Adrenal gland (tissue), 12 donors: ENCODE results near the gene MUC16. TPM values are rescaled to one million over a fixed set of nuclear protein-coding genes. Genes with fewer than 3 reads are reported as not detected.
"Not testable (repeated sequence)": the region's sequence is repeated elsewhere in the genome, so short reads cannot be mapped to it uniquely, and the experiment has no call there.

Source experiments
- DNase-seq, 7 donors: peaks; one replicate each; pipeline ENCODE4 v3.0.0-alpha.2; 2019 to 2020
- H3K27ac ChIP-seq, 5 donors: fragments of 200-600 bp; sonication (generic) in 4 of 5; 1 replicate in 3 of 5; 2 replicates in 2 of 5; pipeline versions ENCODE4 v1.5.1 to v1.8.0; 2016 to 2020; ENCODE audit warnings: mild to moderate bottlenecking in 1 of 5
- H3K27me3 ChIP-seq: fragments of 200-600 bp; 2 replicates; pipeline ENCODE4 v1.8.0; 2021
- H3K36me3 ChIP-seq, 2 donors: fragments of 200-600 bp; replicated peaks in 1 of 2; 1 replicate in 1 of 2; 2 replicates in 1 of 2; pipeline versions ENCODE4 v1.5.1 to v1.8.0; 2018 to 2022
- H3K4me1 ChIP-seq, 2 donors: fragments of 200-600 bp; replicated peaks in 1 of 2; 1 replicate in 1 of 2; 2 replicates in 1 of 2; pipeline versions ENCODE4 v1.5.1 to v1.8.0; 2018 to 2021
- H3K4me3 ChIP-seq, 4 donors: fragments of 200-600 bp; sonication (generic) in 3 of 4; one replicate each; pipeline ENCODE4 v1.5.1; 2016 to 2018
- H3K9me3 ChIP-seq, 3 donors: fragments of 200-600 bp; sonication (generic) in 1 of 3; replicated peaks in 1 of 3; 1 replicate in 2 of 3; 2 replicates in 1 of 3; pipeline versions ENCODE4 v1.5.1 to v1.8.0; 2016 to 2021
- POLR2A ChIP-seq, 2 donors: fragments of 450-650 bp; IDR thresholded peaks; one replicate each; pipeline ENCODE4 v1.6.1; 2017; ENCODE audit warnings: antibody characterized with exemption in 2 of 2, mild to moderate bottlenecking in 2 of 2, moderate library complexity in 1 of 2
- WGBS, 4 donors: extraction: QIAGEN DNeasy Blood & Tissue Kit in 2 of 4; methylation state at CpG; one replicate each; pipeline versions ENCODE4 v1.1.5 to v1.1.7; 2013 to 2017; 5-methylcytosine and 5-hydroxymethylcytosine counted together
- intact Hi-C, 2 donors: fragments of 100-400 bp; cut with DNase I; formaldehyde crosslinking; loops; one replicate each; pipeline versions ENCODE4 v1.14.1 to v1.15.0; 2022 to 2023
- polyA plus RNA-seq, 3 donors: library from polyadenylated mRNA; stranded (reverse); fragments of 200-250 nt in 2 of 3; fragments of 350-450 nt in 1 of 3; fragmentation: Illumina TruSeq in 1 of 3; extraction: RNeasy Lipid Tissue Mini Kit (QIAGEN cat#74804) in 1 of 3; gene quantifications; one replicate each; pipeline ENCODE4 v1.2.3, GENCODE V29; 2013 to 2014
- total RNA-seq, 9 donors: library from RNA; depleted of rRNA in 4 of 9; stranded (reverse); fragments of >200 nt in 4 of 9; fragments of 120-200 nt in 1 of 9; fragmentation: NEBNext Ultra II Directional in 1 of 9; extraction: Animal tissue kit (Norgen Biotek cat#: 25700) in 1 of 9; gene quantifications; one replicate each; pipeline versions ENCODE4 v1.1.0 to v1.2.4, GENCODE V29; 2013 to 2023
- TF ChIP-seq, protein P1 (sequence below), 6 experiments: fragments of 450-650 bp in 4 of 6; fragments of 200-600 bp in 2 of 6; sonication (generic) in 1 of 6; IDR thresholded peaks; 1 replicate in 5 of 6; 2 replicates in 1 of 6; pipeline versions ENCODE4 v1.5.1 to v1.8.0; 2016 to 2021; ENCODE audit warnings: antibody characterized with exemption in 6 of 6, mild to moderate bottlenecking in 2 of 6, moderate library complexity in 1 of 6
- donor health status: healthy with polysubstance abuse.
- donor health status: Bipolar disorder and iron deficiency.
- donor health status: DM: yes; HTN: yes; CAD: no.
- donor health status: DM: no; HTN: no; CAD: no.
- donor health status: DM: no; HTN: no; CAD: no.
- donor health status: DM: yes; HTN: yes; CAD: no.

The MUC16 gene
- total and polyA plus RNA-seq, 12 donors: 0.04 to 0.07 TPM; not detected in 10

DNA sequence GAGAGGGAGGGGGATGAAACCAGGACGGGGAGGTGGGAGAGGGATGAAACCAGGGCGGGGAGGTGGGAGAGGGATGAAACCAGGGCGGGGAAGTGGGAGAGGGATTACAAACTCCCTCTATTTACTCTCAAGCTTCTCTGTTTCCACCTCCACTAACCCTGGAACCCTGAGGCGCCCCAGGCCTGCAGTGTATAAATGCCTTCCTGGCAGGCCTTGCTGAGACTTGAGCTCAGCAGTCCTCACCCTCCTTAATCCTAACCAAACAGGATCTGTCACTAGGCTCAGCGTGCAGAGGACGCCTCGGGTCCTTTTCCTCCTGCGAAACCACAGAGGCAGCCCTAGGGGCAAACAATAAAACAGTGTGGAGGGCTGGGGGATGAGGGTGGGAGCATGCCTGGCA, 44.6 kb upstream of the MUC16 start:
- Histone ChIP-seq H3K4me1 (no peaks in the 10 kb centered on the region), H3K27me3 (no peaks in the 10 kb centered on the region), H3K4me3 (no peak overlapping the region), H3K9me3 (no peaks in the 10 kb centered on the region), H3K36me3 (no peaks in the 10 kb centered on the region), H3K27ac (no peak overlapping the region)
- no peak for TF ChIP-seq POLR2A (IDR thresholded peaks at IDR 0.05)
- TF ChIP-seq, protein P1, sequence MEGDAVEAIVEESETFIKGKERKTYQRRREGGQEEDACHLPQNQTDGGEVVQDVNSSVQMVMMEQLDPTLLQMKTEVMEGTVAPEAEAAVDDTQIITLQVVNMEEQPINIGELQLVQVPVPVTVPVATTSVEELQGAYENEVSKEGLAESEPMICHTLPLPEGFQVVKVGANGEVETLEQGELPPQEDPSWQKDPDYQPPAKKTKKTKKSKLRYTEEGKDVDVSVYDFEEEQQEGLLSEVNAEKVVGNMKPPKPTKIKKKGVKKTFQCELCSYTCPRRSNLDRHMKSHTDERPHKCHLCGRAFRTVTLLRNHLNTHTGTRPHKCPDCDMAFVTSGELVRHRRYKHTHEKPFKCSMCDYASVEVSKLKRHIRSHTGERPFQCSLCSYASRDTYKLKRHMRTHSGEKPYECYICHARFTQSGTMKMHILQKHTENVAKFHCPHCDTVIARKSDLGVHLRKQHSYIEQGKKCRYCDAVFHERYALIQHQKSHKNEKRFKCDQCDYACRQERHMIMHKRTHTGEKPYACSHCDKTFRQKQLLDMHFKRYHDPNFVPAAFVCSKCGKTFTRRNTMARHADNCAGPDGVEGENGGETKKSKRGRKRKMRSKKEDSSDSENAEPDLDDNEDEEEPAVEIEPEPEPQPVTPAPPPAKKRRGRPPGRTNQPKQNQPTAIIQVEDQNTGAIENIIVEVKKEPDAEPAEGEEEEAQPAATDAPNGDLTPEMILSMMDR (IDR thresholded peaks at IDR 0.05): no peak
- intact Hi-C loops: no loop called here
- WGBS, 4 donors: 35 to 43% (median 38%) methylated on average over 7 to 8 of the region's 8 CpGs
- DNase-seq: no peak

DNA sequence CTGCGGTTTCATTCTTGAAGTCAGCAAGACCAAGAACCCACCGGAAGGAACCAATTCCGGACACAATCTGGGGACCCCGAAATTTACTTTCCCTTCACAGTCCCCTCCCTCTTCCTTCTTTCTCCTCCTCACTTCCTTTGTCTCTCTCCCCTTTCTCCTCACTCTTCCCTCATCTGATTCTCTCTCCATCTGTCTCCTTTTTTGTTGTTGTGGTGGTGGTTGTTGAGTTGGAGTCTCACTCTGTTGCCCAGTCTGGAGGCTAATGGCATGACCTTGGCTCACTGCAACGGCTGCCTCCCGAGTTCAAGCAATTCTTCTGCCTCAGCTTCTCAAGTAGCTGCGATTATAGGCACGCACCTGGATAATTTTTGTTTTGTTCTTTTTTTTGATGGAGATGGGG, 44.0 kb upstream of the MUC16 start:
- no peak overlapping the region for H3K27ac ChIP-seq
- 73 to 82% (median 77%) methylated on average over 8 of the region's 8 CpGs for WGBS, 4 donors
- H3K27me3 ChIP-seq: no peaks in the 10 kb centered on the region
- intact Hi-C loops: no loop called here
- DNase-seq: no peak
- H3K9me3 ChIP-seq: no peaks in the 10 kb centered on the region
- TF ChIP-seq, protein P1 (IDR thresholded peaks at IDR 0.05): no peak
- no peak for TF ChIP-seq POLR2A (IDR thresholded peaks at IDR 0.05)
- H3K4me3 ChIP-seq: no peak overlapping the region
- H3K4me1 ChIP-seq: no peaks in the 10 kb centered on the region
- no peaks in the 10 kb centered on the region for H3K36me3 ChIP-seq

DNA sequence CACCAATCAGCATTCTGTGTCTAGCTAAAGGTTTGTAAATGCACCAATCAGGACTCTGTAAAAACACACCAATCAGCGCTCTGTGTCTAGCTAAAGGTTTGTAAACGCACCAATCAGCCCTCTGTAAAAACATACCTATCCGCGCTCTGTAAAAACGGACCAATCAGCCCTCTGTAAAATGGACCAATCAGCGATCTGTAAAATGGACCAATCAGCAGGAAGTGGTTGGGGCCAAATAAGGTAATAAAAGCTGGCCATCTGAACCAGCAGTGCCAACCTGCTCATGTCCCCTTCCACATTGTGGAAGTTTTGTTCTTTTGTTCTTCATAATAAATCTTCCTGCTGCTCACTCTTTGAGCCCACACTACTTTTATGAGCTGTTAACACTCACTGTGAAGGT, 43.5 kb upstream of the MUC16 start:
- H3K4me1 ChIP-seq, H3K36me3 ChIP-seq, H3K27me3 ChIP-seq, H3K4me3 ChIP-seq, intact Hi-C loops, DNase-seq, H3K27ac ChIP-seq, H3K9me3 ChIP-seq: not testable (repeated sequence)
- 89 to 94% (median 94%) methylated on average over 6 of the region's 6 CpGs for WGBS, 4 donors

DNA sequence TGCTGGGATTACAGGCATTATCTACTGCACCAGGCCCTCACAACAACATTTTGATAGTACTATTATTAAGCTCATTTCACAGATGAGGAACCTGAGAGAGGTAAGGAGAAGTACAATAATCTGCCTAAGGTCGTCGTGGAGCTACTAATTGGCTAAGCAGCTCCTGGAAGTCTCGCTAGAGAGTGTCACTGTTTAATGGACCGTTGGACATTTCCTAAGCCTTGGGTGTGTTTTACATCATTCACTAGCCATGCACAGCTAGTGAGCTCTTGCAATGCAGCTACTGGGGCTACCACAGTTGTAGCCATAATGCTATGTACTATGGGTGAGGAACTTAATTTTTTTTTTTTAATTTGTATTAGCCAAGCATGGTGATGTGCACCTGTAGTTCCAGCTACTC, 42.7 kb upstream of the MUC16 start:
- no peak for DNase-seq
- 75 to 84% (median 83%) methylated on average over 4 of the region's 4 CpGs for WGBS, 4 donors
- Histone ChIP-seq H3K4me3 (no peak overlapping the region), H3K36me3 (no peaks in the 10 kb centered on the region), H3K4me1 (no peaks in the 10 kb centered on the region), H3K9me3 (no peaks in the 10 kb centered on the region), H3K27ac (no peak overlapping the region), H3K27me3 (no peaks in the 10 kb centered on the region)
- TF ChIP-seq POLR2A (IDR thresholded peaks at IDR 0.05): no peak
- TF ChIP-seq, protein P1 (IDR thresholded peaks at IDR 0.05): no peak
- intact Hi-C loops: no loop called here

DNA sequence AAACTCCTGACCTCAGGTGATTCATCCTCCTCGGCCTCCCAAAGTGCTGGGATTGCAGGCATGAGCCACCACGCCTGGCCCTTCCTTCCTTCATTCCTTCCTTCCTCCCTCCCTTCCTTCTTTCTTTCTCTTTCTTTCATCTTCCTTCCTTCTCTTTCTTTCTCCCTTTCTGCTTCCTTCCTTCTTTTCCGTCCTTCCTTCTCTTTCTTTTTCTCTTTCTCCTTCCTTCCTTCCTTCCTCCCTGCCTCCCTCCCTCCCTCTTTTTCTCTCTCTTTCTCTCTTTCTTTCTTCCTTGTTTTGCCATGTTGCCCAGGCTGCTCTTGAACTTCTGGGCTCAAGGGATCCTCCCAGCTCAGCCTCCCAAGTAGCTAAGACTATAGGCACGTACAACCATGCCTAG, 36.5 kb upstream of the MUC16 start:
- Histone ChIP-seq H3K36me3 (no peaks in the 10 kb centered on the region), H3K9me3 (no peaks in the 10 kb centered on the region), H3K27me3 (peaks cover 5% of the 10 kb centered on the region), H3K4me1 (no peaks in the 10 kb centered on the region), H3K4me3 (no peak overlapping the region), H3K27ac (no peak overlapping the region)
- DNase-seq: no peak
- intact Hi-C loops: no loop called here
- TF ChIP-seq POLR2A (IDR thresholded peaks at IDR 0.05): no peak
- TF ChIP-seq, protein P1 (IDR thresholded peaks at IDR 0.05): no peak
- WGBS, 4 donors: 49 to 58% (median 53%) methylated on average over 4 of the region's 4 CpGs
